Upper lobe of left lung (tissue), 4 donors: ENCODE measurements around the gene PSMB3.

Source experiments
- CTCF ChIP-seq, 6 experiments: fragments of 450-650 bp in 4 of 6; fragments of 200-600 bp in 2 of 6; sonication (generic) in 2 of 6; IDR thresholded peaks; one replicate each; pipeline ENCODE4 v1.5.1; 2016 to 2019; ENCODE audit warnings: antibody characterized with exemption in 6 of 6
- POLR2A ChIP-seq, 4 donors: fragments of 450-650 bp; IDR thresholded peaks; one replicate each; pipeline ENCODE4 v1.5.1; 2016 to 2017; ENCODE audit warnings: antibody characterized with exemption in 4 of 4, mild to moderate bottlenecking in 2 of 4

GRCh38 chr17:38740806-38741205 is 11.7 kb upstream of the PSMB3 start:
- TF ChIP-seq CTCF (IDR thresholded peaks at IDR 0.05) (no peak), POLR2A (IDR thresholded peaks at IDR 0.05) (no peak)
